GM19455 (cell line): Measurements from ENCODE around the gene CPT1A.

Experiments used
- ATAC-seq: cut with Tn5 transposase; IDR thresholded peaks from one replicate; pipeline ENCODE4 v1.9.1; 2021; ENCODE audit not compliant: unreplicated experiment

The CPT1A gene

DNA sequence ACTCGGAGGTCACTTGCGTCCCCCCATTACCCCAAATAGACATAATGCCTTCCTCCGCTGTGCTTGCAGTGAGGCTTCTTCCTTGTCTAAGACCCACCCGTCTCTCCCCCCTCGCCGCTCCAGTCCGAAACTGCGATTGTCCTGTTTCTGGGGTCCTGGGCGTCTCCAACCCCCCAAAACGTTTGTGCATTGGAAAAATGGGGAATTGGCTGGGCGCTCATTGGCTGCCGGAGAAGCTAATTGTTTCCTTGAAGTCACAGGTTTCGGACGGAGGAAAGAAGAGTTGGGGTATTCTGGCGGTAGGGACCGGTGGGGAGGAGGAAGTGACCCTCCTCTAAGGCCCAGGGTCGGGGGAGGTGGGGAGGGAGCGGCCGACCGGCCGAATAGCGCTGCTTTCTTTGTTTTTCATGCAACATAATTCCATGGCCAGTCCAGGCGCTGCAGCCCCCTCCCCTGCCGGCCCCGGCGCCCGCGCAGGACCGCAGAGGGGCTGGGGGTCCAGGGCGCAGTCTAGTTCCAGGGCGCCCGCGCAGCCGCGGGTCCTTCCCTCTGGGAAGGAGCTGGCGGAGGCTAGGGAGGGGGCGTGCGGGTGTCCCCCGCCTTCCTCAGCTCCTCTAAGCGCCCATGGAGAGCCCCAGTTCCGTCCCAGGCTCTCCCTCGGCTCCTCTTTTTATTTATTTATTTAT lies 12.7 kb upstream of the CPT1A start:
- ATAC-seq = no peak

GRCh38 chr11:68852628-68853027 lies 10.9 kb upstream of the CPT1A start:
- no peak for ATAC-seq

GRCh38 chr11:68848429-68848828 lies 6.7 kb upstream of the CPT1A start:
- no peak for ATAC-seq

GRCh38 chr11:68847395-68847794 lies 5.7 kb upstream of the CPT1A start:
- no peak for ATAC-seq

- no peak for ATAC-seq
Measured at GRCh38 chr11:68845351-68846002, 3.8 kb upstream of the CPT1A start.

DNA sequence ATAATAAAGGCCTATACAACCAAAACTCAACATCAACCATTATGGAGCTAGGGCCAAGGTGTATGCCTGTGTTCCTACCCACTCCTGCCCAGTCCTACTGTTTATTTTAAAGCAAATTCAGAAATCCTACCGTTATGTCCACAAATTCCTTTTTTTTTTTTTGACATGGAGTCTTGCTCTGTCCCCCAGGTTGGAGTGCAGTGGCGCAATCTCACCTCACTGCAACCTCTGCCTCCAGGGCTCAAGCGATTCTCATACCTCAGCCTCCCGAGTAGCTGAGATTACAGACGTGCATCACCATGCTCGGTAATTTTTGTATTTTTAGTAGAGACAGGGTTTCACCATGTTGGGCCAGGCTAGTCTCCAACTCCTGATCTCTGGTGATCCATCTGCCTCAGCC lies 3.1 kb upstream of the CPT1A start:
- ATAC-seq = no peak

- no peak for ATAC-seq
Measured at GRCh38 chr11:68844376-68844775, 2.7 kb upstream of the CPT1A start.

- peak; percentile 38 for ATAC-seq
Measured at GRCh38 chr11:68843703-68844312, 2.1 kb upstream of the CPT1A start.

GRCh38 chr11:68843052-68843561 lies 1.4 kb upstream of the CPT1A start:
- no peak for ATAC-seq

DNA sequence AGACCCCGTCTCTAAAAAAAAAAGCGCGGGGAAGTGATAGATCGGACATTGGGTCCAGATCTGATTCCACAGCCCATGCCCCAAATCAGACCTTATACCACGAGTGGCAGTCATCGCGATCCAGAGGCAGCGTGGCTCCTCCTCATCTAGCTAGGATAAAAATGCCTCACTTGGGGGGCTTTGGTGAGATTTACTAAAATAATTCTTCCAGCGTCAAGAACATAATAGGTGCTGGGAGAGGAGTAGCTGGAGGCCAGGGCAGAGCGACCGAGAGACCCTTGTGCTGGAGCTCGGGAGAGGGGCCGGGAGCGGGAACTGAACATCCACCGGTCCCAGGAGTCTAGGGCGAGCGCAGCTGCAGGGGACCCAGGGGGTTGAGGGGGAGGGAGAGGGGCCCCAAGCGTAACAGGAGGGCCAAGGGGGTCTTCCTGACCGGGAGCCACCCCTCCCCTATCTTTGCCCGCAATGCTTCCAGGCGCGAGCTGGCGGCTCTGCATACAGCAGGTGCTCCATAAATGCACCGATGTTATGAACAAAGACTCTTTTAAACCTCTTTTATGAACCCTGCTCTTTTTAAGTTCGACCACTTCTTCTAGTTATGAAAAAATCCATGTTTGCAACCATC lies 823 bp upstream of the CPT1A start:
- ATAC-seq = no peak

- ATAC-seq = no peak
Measured at GRCh38 chr11:68840661-68841653, 759 bp downstream of the CPT1A start.

DNA sequence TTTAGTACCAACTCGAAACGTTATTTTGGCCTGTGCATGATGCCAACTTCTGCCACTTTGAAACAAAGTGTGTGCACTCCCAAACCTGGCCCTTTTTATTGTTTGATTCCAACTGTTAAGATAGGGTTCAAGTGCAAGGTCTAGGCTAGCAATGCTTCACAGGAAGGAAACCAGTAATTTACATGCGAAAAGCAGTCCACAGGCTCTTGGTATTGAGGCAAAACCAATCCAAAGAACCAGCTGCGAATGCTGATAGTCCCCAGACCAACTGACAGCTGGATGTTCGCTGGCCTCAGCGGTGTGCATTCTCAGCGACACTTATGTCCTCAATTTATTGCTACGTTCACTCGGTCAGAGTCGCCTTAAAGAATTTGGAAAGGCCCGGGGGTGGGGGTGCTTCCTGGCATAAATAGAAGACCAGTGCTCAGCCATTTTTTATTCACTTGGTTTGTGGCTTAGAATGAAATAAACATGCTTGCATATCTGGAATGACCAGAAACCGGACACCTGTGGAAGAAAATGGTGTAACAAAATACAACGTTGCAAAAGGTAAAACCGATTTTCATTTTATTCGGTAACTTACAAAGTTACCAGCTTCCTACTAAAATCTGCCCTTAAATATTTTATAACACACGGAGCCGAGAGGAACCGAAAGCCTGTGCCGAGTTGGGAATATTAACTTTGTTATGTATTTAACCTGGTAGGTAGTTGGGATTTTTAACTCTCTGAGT lies 1.6 kb downstream of the CPT1A start:
- ATAC-seq = peak; percentile 3

GRCh38 chr11:68839054-68839865 lies 2.5 kb downstream of the CPT1A start:
- peak; percentile 49 for ATAC-seq

DNA sequence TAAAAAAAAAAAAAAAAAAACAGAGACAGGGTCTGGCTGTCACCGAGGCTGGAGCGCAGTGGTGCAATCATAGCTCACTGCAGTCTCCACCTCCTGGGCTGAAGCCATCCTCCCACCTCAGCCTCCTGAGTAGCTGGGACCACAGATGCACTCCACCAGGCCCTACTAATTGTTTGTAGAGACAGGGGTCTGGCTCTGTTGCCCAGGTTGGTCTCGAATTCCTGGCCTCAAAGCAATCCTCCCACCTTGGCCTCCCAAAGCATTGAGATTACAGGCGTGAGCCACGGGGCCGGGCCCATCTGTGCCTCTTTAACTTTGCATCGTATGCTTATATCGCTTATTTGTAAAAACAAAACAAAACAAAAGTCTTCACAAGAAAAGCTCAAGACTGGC lies 3.1 kb downstream of the CPT1A start:
- no peak for ATAC-seq

- ATAC-seq = no peak
Measured at GRCh38 chr11:68837583-68838571, 3.8 kb downstream of the CPT1A start.

DNA sequence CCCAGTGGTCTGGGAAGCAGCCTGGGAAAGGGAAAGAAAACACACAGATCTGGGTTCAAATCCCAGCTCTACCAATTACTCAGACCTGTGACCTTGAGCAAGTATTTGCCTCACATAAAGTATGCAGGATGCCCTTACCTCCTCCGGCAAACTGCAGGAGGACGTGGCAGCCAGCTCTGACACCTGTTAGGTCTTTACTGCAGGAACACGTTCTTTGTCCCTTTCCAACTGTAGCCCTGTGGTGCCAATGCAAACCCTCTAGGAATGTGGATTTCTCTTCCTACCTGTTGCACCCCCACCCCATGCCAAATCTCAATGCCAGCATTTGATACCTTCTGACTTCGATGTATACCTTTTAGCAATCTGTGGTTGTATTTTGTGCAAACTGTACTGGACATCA lies 6.0 kb downstream of the CPT1A start:
- ATAC-seq = no peak

DNA sequence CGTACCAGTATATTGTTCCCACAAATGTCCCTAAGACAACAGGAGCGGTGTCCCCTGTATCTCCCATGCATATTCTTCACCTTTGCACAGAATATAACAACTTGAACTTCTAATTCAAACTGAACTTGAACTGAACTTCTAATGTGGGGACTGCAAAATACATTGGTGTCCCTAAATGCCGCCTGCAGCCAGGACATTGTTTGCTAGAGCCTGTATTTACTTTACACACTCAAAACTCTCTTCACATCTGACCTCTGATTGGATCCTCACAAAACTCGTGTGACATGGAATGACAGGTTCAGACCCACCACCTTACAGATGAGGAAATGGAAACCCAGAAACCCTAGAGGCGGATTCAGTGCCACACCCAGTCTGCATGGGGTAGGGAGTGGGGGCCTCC lies 6.4 kb downstream of the CPT1A start:
- ATAC-seq = no peak
